Stimulated activated CD4-positive, alpha-beta T cell treated with anti-CD3 and anti-CD28 coated beads, Interleukin-12 subunit alpha, Interleukin-12 subunit beta, amount 100 ng/mL, for 4 hours (primary cell): Measurements from ENCODE around the gene RNF31.

Experiments
- DNase-seq: peaks from one replicate; pipeline ENCODE4 v3.0.0-alpha.2; 2020

Gene RNF31

DNA sequence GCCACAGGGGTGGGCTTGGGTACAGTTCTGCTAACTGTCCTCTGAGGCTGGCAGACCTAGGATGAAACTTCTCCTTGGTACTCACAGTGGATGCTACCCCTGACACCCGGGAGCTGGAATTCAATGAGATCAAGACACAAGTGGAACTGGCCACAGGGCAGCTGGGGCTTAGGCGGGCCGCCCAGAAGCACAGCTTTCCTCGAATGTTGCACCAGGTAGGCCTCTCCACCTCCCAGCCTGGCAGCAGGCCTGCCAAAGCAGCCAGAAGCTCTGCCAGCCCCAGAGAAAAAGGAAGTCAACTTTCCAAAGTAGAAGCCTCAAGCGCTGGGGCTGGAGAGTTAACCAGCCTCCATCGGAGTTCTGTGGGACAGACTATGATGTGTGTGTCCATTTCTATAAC is 30.1 kb upstream of the RNF31 start:
- no peak for DNase-seq

DNA sequence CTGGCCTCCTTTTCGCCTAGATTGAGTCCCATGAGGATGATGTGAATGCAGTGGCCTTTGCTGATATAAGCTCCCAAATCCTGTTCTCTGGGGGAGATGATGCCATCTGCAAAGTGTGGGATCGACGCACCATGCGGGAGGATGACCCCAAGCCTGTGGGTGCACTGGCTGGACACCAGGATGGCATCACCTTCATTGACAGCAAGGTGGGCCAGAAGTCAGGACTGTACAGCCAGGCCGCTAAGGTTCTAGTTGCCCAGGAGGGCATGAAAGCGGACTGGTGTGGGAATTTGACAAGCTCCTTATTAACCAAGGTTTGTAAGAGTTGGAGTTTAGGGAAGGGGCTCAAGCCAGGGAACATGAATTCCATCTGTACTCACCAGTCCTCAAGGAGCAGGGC is 27.6 kb upstream of the RNF31 start:
- no peak for DNase-seq

DNA sequence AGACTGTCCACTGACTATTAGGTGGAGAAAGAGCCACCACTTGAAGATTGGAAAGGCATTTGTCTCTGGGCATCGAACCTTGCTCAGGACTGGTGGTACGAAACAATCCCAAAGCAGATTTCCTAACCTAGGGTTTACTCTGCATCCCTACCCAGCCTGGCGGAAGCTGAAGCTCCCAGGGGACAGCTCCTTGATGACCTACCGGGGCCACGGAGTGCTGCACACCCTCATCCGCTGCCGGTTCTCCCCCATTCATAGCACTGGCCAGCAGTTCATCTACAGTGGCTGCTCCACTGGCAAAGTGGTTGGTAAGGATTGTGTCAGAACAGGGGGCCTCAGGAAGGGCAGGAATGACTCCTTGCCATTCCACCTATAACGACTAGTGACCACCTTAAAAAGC is 26.1 kb upstream of the RNF31 start:
- DNase-seq: no peak

DNA sequence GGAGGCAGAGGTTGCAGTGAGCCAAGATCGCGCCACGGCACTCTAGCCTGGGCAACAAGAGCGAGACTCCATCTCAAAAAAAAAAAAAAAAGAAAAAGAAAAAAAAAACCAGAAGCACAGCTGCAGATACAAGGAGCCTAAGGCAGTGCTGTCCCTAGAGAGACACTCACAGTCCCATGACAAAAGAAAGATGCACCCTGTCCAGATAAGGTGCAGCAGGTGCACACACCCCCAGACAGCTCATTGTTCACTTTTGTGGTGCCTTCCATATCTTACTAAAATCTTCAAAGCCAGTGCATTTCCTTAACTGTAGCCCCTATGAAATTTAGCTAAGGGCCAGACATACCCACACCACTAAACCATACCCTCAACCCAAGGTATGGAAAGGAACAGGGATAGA is 24.9 kb upstream of the RNF31 start:
- no peak for DNase-seq

DNA sequence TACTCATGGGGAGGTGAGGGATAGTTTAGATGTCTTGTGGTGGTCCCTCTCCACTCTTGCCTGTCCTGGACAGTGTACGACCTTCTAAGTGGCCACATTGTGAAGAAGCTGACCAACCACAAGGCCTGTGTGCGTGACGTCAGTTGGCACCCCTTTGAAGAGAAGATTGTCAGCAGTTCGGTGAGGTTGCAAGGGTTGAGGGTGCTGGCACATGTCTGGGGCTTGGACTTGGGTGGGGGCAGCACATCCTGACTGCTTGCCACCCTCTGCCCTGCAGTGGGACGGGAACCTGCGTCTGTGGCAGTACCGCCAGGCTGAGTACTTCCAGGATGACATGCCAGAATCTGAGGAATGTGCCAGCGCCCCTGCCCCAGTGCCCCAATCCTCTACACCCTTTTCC is 24.4 kb upstream of the RNF31 start:
- no peak for DNase-seq

DNA sequence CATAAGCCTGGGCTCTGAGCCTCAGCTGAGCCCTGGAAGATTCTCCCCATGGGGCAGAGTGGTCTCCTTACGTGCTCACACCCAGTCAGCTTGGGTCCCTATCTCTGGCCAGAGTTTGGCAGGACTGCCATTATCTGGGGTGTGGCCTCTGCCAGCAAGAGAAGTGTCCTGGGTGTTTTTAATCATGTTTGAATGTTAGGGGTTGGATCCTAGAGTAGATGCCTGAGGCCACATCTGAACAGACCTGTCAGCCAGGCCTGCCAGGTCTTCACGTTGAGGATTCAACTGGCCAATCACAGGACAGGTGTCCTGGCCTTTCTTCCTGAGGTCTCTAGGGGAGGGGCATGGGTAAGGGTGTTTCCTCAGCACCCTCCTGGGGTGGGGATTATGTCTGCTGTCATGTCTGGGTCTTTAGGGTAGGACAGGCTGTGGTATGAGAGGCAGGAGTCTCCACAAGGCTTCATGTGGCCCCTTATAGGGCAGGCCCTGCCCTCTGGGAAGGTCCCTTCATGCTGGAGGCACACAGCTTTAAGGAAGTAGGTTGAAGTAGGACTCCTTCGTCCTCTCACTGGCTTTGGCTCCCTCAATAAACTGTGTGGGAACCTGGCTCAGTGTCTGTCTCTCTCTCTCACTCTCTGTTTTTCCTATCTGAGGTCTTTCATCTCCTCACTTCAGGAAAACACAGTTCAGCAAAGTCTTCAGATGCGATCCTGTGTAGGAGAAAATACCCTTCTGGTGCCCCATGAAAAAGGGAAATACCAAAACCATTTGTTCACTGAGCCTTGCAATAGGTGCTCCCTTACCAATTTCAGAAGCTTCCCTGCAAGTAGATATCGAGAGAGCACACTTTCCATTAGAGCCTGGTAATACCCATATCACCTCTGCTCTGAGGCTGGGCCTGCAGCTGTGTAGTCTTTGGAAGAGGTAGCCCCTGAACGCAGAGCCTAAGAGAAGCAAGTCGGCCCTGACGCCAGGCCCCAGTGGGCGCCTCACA is 23.6 kb upstream of the RNF31 start:
- DNase-seq: no peak

DNA sequence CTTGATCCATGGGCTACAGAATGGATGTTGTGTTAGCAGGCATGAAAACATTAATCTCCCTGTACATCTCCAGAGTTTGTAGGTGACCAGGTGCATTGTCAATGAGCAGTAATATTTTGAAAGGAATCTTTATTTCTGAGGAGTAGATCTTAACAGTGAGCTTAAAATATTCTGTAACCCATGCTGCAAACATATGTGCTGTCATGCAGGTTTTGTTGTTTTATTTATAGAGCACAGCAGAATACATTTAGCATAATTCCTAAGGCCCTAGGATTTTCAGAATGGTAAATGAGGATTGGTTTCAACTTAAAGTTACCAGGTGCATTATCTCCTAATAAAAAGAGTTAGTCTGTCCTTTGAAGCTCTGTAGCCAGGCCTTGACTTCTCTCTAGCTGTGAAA is 20.4 kb upstream of the RNF31 start:
- DNase-seq: no peak

DNA sequence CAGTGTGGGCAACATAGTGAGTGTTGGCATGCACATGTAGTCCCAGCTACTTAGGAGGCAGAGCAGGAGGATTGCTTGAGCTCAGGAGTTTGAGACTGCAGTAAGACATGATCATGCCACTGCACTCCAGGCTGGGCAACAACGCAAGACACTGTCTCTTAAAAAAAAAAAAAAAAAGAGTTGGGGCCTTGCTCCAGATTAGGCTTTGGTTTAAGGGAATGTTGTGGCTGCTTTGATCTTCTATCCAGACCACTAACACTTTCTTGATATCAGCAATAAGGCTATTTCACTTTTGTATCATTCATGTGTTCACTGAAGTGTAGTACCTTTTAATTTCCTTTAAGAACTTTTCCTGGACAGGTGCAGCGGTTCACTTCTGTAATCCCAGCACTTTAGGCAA is 19.6 kb upstream of the RNF31 start:
- no peak for DNase-seq

DNA sequence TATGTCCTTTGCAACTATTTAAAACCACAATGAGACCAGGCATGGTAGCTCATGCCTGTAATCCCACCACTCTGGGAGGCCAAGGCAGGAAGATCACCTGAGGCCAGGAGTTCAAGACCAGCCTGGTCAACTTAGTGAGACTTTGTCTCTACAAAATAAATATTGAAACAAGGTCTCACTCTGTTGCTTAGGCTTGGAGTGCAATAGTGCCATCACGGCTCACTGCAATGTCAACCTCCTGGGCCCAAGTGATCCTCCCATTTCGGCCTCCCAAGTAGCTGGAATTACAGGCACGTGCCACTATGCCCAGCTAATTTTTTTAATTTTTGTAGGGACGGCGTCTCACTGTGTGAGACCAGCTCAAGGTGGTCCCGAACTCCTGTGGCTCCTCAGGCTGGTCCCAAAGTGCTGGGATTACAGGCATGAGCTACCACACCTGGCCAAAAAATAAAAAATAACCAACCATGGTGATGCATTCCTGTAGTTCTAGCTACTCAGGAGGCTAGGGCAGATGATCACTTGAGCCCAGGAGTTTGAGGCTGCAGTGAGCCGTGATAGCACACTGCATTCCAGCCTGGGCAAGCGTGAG is 17.8 kb upstream of the RNF31 start:
- no peak for DNase-seq

DNA sequence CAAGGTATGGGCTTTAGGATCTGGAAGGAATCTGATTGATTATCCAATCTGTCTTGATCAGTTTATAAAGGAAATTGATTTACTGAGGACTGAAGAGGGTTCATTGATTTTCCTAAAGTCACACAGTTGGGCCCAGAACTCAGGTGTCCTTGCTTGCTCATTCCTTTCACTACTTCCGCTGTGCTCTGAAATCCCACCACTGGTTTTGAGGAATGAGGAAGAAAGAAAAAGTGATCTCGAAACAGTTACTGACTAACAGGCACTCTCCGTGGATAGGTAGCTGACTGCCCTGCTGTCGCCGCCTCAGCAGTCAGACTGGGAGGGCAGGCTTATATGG is 16.9 kb upstream of the RNF31 start, which contains the start of gene FITM1:
FITM1 (plus strand) TSS at position 280 of the 337 bp plus-strand sequence. CDS start 905 bp downstream, outside the sequence.
- no peak for DNase-seq

DNA sequence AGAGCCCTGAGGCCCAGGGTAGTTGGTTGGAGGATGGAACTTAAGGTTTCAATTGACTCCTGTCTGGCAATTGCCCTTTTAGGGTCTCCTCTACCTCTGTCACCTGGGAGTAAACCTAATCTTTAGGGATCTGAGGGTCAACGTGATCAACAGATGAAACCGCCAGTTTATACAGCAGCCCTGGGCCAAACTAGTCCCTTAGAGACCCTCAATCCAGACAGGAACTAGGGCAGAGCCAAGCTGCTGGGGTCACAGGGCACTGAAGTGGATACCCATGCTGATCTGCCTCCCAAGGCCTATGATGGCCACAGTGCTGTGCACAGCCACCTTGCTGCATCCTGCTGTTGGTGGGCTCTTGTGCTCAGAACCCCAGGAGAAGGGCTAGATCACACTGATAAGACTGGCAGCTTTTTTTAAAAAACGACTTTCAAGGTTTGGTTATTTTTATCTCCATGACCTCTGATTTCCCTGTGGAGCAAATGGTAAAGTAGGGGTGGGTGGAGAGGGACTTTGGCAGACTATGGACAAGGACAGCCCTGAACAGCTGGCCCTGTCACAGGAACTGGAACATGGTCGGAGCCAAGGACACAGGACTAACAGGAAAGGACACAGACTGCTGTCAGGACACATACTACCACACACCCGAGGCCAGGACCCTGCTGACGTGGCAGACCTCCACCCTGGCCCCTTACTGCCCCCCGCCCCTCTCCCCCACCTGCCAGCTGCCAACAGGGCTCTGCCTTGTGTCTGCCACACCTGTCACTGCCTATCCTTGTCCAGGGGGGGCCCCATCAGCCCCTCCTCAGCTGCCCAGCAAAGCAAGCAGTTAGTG is 16.4 kb upstream of the RNF31 start:
- DNase-seq: no peak

DNA sequence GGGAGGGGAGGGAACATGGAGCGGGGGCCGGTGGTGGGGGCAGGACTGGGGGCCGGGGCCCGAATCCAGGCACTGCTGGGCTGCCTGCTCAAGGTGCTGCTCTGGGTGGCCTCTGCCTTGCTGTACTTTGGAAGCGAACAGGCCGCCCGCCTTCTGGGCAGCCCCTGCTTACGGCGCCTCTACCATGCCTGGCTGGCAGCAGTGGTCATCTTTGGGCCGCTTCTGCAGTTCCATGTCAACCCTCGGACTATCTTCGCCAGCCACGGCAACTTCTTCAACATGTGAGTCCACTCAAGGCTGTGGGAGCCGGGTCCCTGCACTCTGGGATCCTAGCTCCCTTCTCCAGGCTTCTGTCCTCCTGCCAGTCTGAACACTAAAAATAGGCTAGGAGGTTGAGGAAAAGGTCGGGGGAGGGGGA is 15.7 kb upstream of the RNF31 start:
- no peak for DNase-seq

DNA sequence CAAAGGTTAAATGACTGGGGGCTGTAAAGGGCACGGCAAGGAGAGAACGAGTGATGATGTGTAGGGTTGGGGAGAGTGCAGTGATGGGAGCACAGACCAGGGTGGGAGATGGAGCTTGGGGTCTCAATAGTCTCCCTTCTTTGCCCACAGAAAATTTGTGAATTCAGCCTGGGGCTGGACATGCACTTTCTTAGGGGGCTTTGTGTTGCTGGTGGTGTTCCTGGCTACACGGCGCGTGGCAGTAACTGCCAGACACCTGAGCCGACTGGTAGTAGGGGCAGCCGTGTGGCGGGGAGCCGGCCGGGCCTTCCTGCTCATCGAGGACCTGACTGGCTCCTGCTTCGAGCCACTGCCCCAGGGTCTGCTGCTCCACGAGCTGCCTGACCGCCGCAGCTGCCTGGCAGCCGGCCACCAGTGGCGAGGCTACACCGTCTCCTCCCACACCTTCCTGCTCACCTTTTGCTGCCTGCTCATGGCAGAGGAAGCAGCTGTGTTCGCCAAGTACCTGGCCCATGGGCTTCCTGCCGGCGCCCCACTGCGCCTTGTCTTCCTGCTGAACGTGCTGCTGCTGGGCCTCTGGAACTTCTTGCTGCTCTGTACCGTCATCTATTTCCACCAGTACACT is 15.1 kb upstream of the RNF31 start:
- DNase-seq: peak; percentile 21

DNA sequence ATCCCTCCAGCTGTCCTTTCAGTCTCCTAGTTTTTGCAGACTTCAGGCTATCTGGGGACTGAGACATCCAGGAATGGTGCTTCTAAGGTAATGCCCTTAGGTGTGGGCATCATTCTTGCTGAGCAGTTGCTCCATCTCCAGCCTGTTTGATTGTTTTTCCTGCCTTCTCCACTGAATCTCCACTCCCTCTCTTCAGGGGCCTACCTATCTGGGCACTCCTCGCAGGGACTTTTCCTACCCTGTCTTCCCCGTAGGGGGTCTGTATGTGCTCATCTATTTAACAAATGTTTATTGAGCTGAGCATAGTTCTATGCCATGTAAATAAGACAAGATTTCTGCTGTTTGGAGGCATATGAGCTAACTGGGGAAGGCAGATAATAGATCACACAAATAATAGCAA is 14.3 kb upstream of the RNF31 start:
- DNase-seq: no peak

DNA sequence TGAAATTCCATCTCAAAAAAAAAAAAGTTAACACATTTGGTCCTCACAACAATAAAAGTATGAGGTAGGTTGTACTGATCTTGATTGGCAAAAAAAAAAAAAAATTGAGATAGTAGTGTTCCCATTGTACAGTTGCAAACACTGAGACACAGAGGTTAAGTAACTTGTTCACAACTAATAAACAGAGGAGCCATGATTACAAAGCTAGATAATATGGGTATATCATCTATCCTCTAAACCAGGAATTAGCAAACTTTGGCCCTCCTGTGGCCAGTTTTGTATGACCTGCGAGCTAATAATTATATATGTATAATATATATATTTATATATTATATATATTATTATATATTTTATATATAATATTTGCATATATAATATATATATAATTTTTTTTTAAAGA is 13.6 kb upstream of the RNF31 start:
- no peak for DNase-seq

DNA sequence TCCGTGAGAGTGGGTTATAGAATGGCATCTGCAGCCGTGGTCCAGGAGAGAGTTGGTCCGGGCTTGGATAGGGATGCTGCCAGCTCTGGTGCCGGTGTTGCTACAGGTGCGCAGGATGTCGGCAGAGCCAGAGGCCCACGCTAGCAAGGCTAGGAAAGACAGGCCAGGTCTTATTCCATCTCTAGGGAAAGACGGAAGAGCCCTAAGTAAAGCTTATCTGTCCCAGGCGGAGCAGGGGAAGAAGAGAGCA is 11.8 kb upstream of the RNF31 start:
- no peak for DNase-seq

DNA sequence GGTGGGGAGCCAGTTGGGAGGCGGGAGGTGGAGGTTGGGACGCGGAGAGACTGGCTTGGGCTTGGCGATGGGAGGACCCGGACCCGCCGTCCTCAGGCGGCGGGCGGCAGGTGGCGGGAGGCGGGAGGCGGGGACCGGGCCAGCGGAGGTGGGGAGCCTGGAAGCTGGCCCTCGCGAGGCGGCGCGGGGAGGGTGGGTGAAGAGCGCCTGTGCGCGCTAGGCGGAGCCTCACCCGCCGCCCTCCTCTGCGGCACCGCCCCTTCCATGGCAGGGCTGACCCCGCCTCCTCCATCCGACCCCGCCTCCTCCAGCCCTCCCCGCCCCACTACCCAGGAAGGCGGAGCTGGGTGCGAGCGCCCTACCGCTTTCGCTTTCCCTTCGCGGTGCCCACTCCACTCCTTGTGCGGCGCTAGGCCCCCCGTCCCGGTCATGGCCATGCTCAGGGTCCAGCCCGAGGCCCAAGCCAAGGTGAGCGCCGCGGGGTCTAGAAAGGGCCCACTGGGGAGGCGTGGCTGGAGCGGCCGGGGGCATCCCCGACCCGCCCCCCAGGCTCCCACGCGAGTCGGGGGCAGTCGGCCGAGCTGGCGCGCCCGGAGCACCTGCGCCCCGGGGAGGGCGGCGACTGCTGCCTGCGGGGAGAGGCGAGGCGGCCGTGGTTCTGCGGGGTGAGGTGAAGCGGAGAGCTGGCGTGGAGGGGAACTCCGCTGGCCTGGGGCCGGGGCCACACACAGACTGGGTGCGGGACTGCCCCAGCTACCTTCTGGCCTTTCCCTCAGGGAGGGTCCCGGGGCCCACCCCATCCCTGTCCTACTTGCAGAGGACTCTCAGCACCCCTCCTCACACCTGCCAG is 11.2 kb upstream of the RNF31 start, which contains the start of gene PSME1:
PSME1 (plus strand) TSS at position 361 of the 850 bp plus-strand sequence; CDS start at position 430, 69 bp downstream.
- peak; percentile 94 for DNase-seq

DNA sequence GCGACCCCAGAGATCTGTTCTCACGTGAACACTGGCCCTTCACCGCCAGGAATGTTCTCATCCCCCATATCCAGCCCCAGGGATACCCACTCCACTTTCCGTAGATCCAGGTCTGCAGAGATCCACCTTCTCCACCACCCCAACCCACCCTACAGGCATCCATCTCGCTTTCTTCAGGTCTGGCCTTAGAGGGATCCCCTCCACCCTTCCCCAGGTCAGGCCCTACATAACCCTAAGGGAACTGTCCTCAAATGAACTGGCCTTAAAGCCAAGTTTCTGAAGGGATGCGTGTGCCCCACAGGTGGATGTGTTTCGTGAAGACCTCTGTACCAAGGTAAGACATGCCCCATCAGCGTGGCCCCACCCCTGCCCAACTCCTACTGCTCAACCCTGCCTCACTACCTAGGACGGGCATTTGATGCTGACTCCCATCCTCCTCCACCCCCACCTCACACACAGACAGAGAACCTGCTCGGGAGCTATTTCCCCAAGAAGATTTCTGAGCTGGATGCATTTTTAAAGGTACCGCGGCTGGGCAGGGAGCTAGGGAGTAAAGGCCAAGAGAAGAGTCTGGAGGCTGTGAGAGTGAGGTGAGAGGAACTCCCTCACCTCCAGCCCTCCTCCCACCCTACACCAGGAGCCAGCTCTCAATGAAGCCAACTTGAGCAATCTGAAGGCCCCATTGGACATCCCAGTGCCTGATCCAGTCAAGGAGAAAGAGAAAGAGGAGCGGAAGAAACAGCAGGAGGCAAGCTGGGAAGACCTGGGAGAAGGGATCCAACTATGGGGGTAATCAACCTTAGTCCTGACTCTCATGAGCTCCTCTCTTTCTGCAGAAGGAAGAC is 10.4 kb upstream of the RNF31 start:
- DNase-seq: no peak

DNA sequence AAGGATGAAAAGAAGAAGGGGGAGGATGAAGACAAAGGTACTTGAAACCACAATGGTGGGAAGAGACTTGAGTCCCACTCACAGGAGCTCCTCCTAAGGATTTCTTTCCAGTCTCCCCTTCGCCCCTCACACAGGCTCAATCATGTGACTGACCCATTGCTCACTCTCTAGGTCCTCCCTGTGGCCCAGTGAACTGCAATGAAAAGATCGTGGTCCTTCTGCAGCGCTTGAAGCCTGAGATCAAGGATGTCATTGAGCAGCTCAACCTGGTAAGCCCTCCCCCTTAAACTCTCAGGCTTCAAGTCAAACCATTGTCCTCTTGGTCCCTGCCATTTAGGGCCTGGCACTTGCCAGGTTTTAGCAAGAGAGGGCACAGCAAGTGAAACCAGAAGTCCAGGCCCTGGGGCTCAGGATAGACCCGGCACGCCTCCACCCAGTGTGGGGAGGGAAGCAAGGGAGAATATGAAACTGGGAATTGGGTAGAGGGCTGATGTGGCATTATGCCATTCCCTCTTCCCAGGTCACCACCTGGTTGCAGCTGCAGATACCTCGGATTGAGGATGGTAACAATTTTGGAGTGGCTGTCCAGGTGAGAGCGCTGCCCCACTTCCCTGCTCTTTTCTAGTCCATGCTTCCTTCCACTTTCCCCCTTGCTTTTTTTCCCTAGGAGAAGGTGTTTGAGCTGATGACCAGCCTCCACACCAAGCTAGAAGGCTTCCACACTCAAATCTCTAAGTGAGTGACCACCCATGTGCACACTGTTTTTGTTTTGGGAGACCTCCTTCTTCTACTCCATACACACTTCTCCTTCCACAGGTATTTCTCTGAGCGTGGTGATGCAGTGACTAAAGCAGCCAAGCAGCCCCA is 9.5 kb upstream of the RNF31 start:
- DNase-seq: no peak
